PC-3 (cell line): ENCODE results near the gene MAGEA11. TPM values are rescaled to one million over a fixed set of nuclear protein-coding genes. Genes with fewer than 3 reads are reported as not detected.
"Not testable (repeated sequence)": the region's sequence is repeated elsewhere in the genome, so short reads cannot be mapped to it uniquely, and the experiment has no call there.

ENCODE experiments used
- ATAC-seq: fragments of 200-7000 bp; cut with Tn5 transposase; 2 replicates; pipeline ENCODE4 v1.9.1; 2020; ENCODE audit warnings: mild to moderate bottlenecking, moderate library complexity
- BruUV-seq: library from RNA; stranded (reverse); fragments of 400-500 nt; replicated peaks from 2 replicates; lab custom pipeline; 2021; lab: Mats Ljungman, UMichigan
- CTCF ChIA-PET: fragments of 300-600 bp; sonication (Branson Sonifier 250); formaldehyde crosslinking; loops from one replicate; lab custom pipeline; 2022; ENCODE audit warnings: antibody characterized with exemption; lab: Charles Lee
- POLR2A ChIA-PET: fragments of 300-600 bp; sonication (Branson Sonifier 250); formaldehyde crosslinking; loops from one replicate; lab custom pipeline; 2022; ENCODE audit warnings: antibody characterized with exemption; ENCODE audit not compliant: unreplicated experiment; lab: Charles Lee
- DNase-seq: peaks from one replicate; pipeline ENCODE4 v3.0.0-alpha.2; 2015
- H2AFZ ChIP-seq: fragments of 300-600 bp; sonication (generic); 2 replicates; pipeline ENCODE4 v1.6.0; 2016; ENCODE audit warnings: antibody characterized with exemption, low read length
- H3F3A ChIP-seq: fragments of 300-600 bp; sonication (generic); one replicate; pipeline ENCODE4 v1.6.0; 2017; ENCODE audit warnings: antibody characterized with exemption, low read length, control low read depth, mild to moderate bottlenecking; ENCODE audit not compliant: unreplicated experiment
- H3K27ac ChIP-seq: fragments of 300-600 bp; sonication (generic); 2 replicates; pipeline ENCODE4 v1.5.1; 2016; ENCODE audit warnings: mild to moderate bottlenecking, low read length
- H3K27me3 ChIP-seq: fragments of 300-600 bp; sonication (generic); 2 replicates; pipeline ENCODE4 v1.6.1; 2016; ENCODE audit warnings: low read length, mixed read lengths
- H3K36me3 ChIP-seq: fragments of 300-600 bp; sonication (generic); 2 replicates; pipeline ENCODE4 v1.6.1; 2016; ENCODE audit warnings: low read depth, mixed run types, low read length, mixed read lengths
- H3K4me1 ChIP-seq: fragments of 300-600 bp; sonication (generic); 2 replicates; pipeline ENCODE4 v1.5.1; 2016; ENCODE audit warnings: low read length; ENCODE audit not compliant: insufficient read depth
- H3K4me2 ChIP-seq: fragments of 300-600 bp; sonication (generic); 2 replicates; pipeline ENCODE4 v1.6.0; 2016; ENCODE audit warnings: low read length
- H3K4me3 ChIP-seq: fragments of 300-600 bp; sonication (generic); 2 replicates; pipeline ENCODE4 v1.5.1; 2016; ENCODE audit warnings: mild to moderate bottlenecking, low read length, mixed read lengths
- H3K79me2 ChIP-seq: fragments of 300-600 bp; sonication (generic); 2 replicates; pipeline ENCODE4 v1.6.1; 2017; ENCODE audit warnings: low read length, mixed read lengths
- H3K9ac ChIP-seq: fragments of 300-600 bp; sonication (generic); 2 replicates; pipeline ENCODE4 v1.6.0; 2016; ENCODE audit warnings: mild to moderate bottlenecking, low read length
- H3K9me2 ChIP-seq: fragments of 300-600 bp; sonication (generic); replicated peaks from 2 replicates; pipeline ENCODE4 v1.6.1; 2016; ENCODE audit warnings: mixed run types, low read length, mixed read lengths
- H3K9me3 ChIP-seq: fragments of 300-600 bp; sonication (generic); 2 replicates; pipeline ENCODE4 v1.6.1; 2016; ENCODE audit warnings: low read length, mixed read lengths
- H4K20me1 ChIP-seq: fragments of 300-600 bp; sonication (generic); 2 replicates; pipeline ENCODE4 v1.6.1; 2016; ENCODE audit warnings: low read length, mixed read lengths
- CTCF ChIP-seq: fragments of 300-600 bp; sonication (generic); conservative IDR thresholded peaks from 2 replicates; pipeline ENCODE4 v1.5.1; 2017; ENCODE audit warnings: antibody characterized with exemption, low read depth, mild to moderate bottlenecking, low read length
- EZH2 ChIP-seq: fragments of 300-600 bp; sonication (generic); IDR thresholded peaks from one replicate; pipeline ENCODE4 v1.6.1; 2017; ENCODE audit warnings: antibody characterized with exemption, mild to moderate bottlenecking, low read length; ENCODE audit not compliant: unreplicated experiment
- EZH2phosphoT487 ChIP-seq: fragments of 300-600 bp; sonication (generic); IDR thresholded peaks from 2 replicates; pipeline ENCODE4 v1.6.1; 2018; ENCODE audit warnings: mild to moderate bottlenecking, antibody characterized with exemption, low read length, borderline replicate concordance
- intact Hi-C: fragments of 100-400 bp; cut with micrococcal nuclease; formaldehyde crosslinking; loops from 2 replicates; pipeline ENCODE4 v1.9.0; 2023
- total RNA-seq: library from RNA; depleted of rRNA; stranded (reverse); fragments of >200 nt; gene quantifications from 2 replicates; pipeline ENCODE4 v1.2.3, GENCODE V29; 2014

The MAGEA11 gene
- total RNA-seq, 1 experiment from 2014 or later, result not detected

- CTCF ChIA-PET, result no interaction called here
- Histone ChIP-seq H2AFZ (no peak overlapping the region), H3K27me3 (peaks cover 30% of the 10 kb centered on the region)
Observed at GRCh38 chrX:149721778-149722177, 9.9 kb downstream of the MAGEA11 start.

GRCh38 chrX:149723583-149724118 is 11.8 kb downstream of the MAGEA11 start:
- POLR2A ChIA-PET, H3K9me2 ChIP-seq, CTCF ChIA-PET, ATAC-seq, H3K36me3 ChIP-seq, H3K4me1 ChIP-seq, H4K20me1 ChIP-seq, H3K4me3 ChIP-seq, H2AFZ ChIP-seq, H3K79me2 ChIP-seq, H3K9ac ChIP-seq, H3K4me2 ChIP-seq, H3K27ac ChIP-seq, DNase-seq, H3K9me3 ChIP-seq, intact Hi-C loops, H3F3A ChIP-seq, BruUV-seq: not testable (repeated sequence)
- H3K27me3 ChIP-seq, result peaks cover 30% of the 10 kb centered on the region

More at GRCh38 chrX:149721778-149722177, 9.9 kb downstream of the MAGEA11 start:
- DNase-seq, result no peak
- H3K4me3 ChIP-seq, result no peak overlapping the region
- ATAC-seq, result no peak
- no peaks in the 10 kb centered on the region for H3F3A ChIP-seq
- TF ChIP-seq CTCF (no peak), EZH2 (no peak), EZH2phosphoT487 (no peak)
- H3K79me2 ChIP-seq, result no peaks in the 10 kb centered on the region
- H4K20me1 ChIP-seq, result no peaks in the 10 kb centered on the region
- H3K9me2 ChIP-seq, result no peaks in the 10 kb centered on the region
- POLR2A ChIA-PET, result no interaction called here
- no peaks in the 10 kb centered on the region for H3K4me1 ChIP-seq
- H3K9ac ChIP-seq, result no peak overlapping the region
- no TSS peak for BruUV-seq
- no peaks in the 10 kb centered on the region for H3K9me3 ChIP-seq
- H3K36me3 ChIP-seq, result no peaks in the 10 kb centered on the region
- no peak overlapping the region for H3K4me2 ChIP-seq
- H3K27ac ChIP-seq, result no peak overlapping the region
- intact Hi-C loops, result no loop called here

- H3K79me2 ChIP-seq, BruUV-seq, H3K9me3 ChIP-seq, H3K4me1 ChIP-seq, H3K36me3 ChIP-seq, H3K27me3 ChIP-seq, H3K27ac ChIP-seq, H2AFZ ChIP-seq, CTCF ChIA-PET, H3K9me2 ChIP-seq, POLR2A ChIA-PET, H3K4me2 ChIP-seq, H3K4me3 ChIP-seq, ATAC-seq, DNase-seq, H4K20me1 ChIP-seq, H3K9ac ChIP-seq, H3F3A ChIP-seq, intact Hi-C loops: not testable (repeated sequence)
Observed at GRCh38 chrX:149727308-149727707, 15.4 kb downstream of the MAGEA11 start.

GRCh38 chrX:149742269-149742668 is 30.4 kb downstream of the MAGEA11 start:
- H3K9me3 ChIP-seq, CTCF ChIA-PET, H3K27me3 ChIP-seq, H3K9ac ChIP-seq, H3K36me3 ChIP-seq, intact Hi-C loops, H3K79me2 ChIP-seq, DNase-seq, H4K20me1 ChIP-seq, H3K4me2 ChIP-seq, POLR2A ChIA-PET, H3F3A ChIP-seq, H3K27ac ChIP-seq, H3K4me1 ChIP-seq, H3K9me2 ChIP-seq, BruUV-seq, H3K4me3 ChIP-seq, H2AFZ ChIP-seq: not testable (repeated sequence)
- peak; percentile 66 for ATAC-seq

GRCh38 chrX:149746390-149747007 is 34.6 kb downstream of the MAGEA11 start:
- POLR2A ChIA-PET, intact Hi-C loops: not testable (repeated sequence)
- ATAC-seq, result peak; percentile 48; the same call in 1 of the 2 replicates

More at GRCh38 chrX:149746390-149747007, 34.6 kb downstream of the MAGEA11 start:
- H3K79me2 ChIP-seq, H2AFZ ChIP-seq, H3K9me3 ChIP-seq, H3K27ac ChIP-seq, CTCF ChIA-PET, H3K4me2 ChIP-seq, H3F3A ChIP-seq, H4K20me1 ChIP-seq, H3K36me3 ChIP-seq, DNase-seq, H3K9ac ChIP-seq, H3K4me1 ChIP-seq, H3K4me3 ChIP-seq, H3K9me2 ChIP-seq, BruUV-seq: not testable (repeated sequence)
- H3K27me3 ChIP-seq, result peaks cover 12% of the 10 kb centered on the region
